Measurements from ENCODE around the gene MYOG. TPM values are rescaled to one million over a fixed set of nuclear protein-coding genes. Genes with fewer than 3 reads are reported as not detected.

Gene MYOG
- polyA plus RNA-seq, 3 donors = not detected

GRCh38 chr1:203091761-203092330 is 6.0 kb upstream of the MYOG start:
- H3K9ac ChIP-seq (ENCODE audit: insufficient read depth, low read length, poor library complexity, severe bottlenecking) = no peak overlapping the region
- Mint-ChIP-seq H3K4me1 (peaks cover 6% of the 10 kb centered on the region), H3K4me3 (no peak overlapping the region), H3K9me3 (peaks cover 19 to 34% (median 27%) of the 10 kb centered on the region in 7 donors), H3K27me3 (ENCODE audit: low read depth in 3 of 3) (peaks cover 14 to 25% (median 15%) of the 10 kb centered on the region in 3 donors), H3K36me3 (no peaks in the 10 kb centered on the region), H3K27ac (no peak overlapping the region)
- intact Hi-C loops (cut with micrococcal nuclease) = no loop called here
- no peak overlapping the region for H2AFZ ChIP-seq (ENCODE audit: insufficient read depth, low read depth, low read length, poor library complexity, severe bottlenecking)
- H4K20me1 ChIP-seq (ENCODE audit: insufficient read depth, low read length) = no peaks in the 10 kb centered on the region
- H3K9me3 ChIP-seq (replicated peaks in 1 of 2; ENCODE audit: control insufficient read depth in 1 of 2, insufficient read depth in 1 of 2, low read length in 2 of 2) = peaks cover 13 to 26% of the 10 kb centered on the region in 2 donors
- no peak overlapping the region for H3K4me2 ChIP-seq (replicated peaks; ENCODE audit: extremely low read depth, low read length, poor library complexity, severe bottlenecking)
- no peaks in the 10 kb centered on the region for H3K4me1 ChIP-seq (ENCODE audit: control insufficient read depth in 1 of 2, insufficient read depth in 2 of 2, low read length in 2 of 2)
- H3K27me3 ChIP-seq (ENCODE audit: control insufficient read depth in 2 of 2, insufficient read depth in 2 of 2, low read length in 2 of 2) = no peaks in the 10 kb centered on the region
- H3K79me2 ChIP-seq (ENCODE audit: insufficient read depth, low read length) = no peaks in the 10 kb centered on the region
- no peak for DNase-seq
- 100% methylated on average over 1 of the region's 6 CpGs for WGBS (ENCODE audit: insufficient coverage)
- no peaks in the 10 kb centered on the region for H3K36me3 ChIP-seq (replicated peaks in 1 of 2; ENCODE audit: control insufficient read depth in 1 of 2, insufficient read depth in 2 of 2, low read length in 2 of 2)
- no peak overlapping the region for H3K4me3 ChIP-seq (replicated peaks in 1 of 3; ENCODE audit: low read depth in 2 of 3, low read length in 3 of 3)
- no peak for TF ChIP-seq CTCF (IDR thresholded peaks at IDR 0.05)
- no peak overlapping the region for H3K27ac ChIP-seq (ENCODE audit: low read depth in 1 of 2, low read length in 2 of 2)

- intact Hi-C loops (cut with micrococcal nuclease) = no loop called here
- H3K79me2 ChIP-seq (ENCODE audit: insufficient read depth, low read length) = no peaks in the 10 kb centered on the region
- H3K4me1 ChIP-seq (ENCODE audit: control insufficient read depth in 1 of 2, insufficient read depth in 2 of 2, low read length in 2 of 2) = no peaks in the 10 kb centered on the region
- Mint-ChIP-seq H3K27ac (no peak overlapping the region), H3K4me3 (no peak overlapping the region), H3K9me3 (peaks cover 18 to 34% (median 26%) of the 10 kb centered on the region in 7 donors), H3K27me3 (ENCODE audit: low read depth in 3 of 3) (peaks cover 14 to 24% (median 15%) of the 10 kb centered on the region in 3 donors), H3K36me3 (no peaks in the 10 kb centered on the region), H3K4me1 (peaks cover 6% of the 10 kb centered on the region)
- no peak overlapping the region for H3K9ac ChIP-seq (ENCODE audit: insufficient read depth, low read length, poor library complexity, severe bottlenecking)
- H3K9me3 ChIP-seq (replicated peaks in 1 of 2; ENCODE audit: control insufficient read depth in 1 of 2, insufficient read depth in 1 of 2, low read length in 2 of 2) = peaks cover 9 to 25% of the 10 kb centered on the region in 2 donors
- no peak for DNase-seq
- no peaks in the 10 kb centered on the region for H3K36me3 ChIP-seq (replicated peaks in 1 of 2; ENCODE audit: control insufficient read depth in 1 of 2, insufficient read depth in 2 of 2, low read length in 2 of 2)
- H3K27me3 ChIP-seq (ENCODE audit: control insufficient read depth in 2 of 2, insufficient read depth in 2 of 2, low read length in 2 of 2) = no peaks in the 10 kb centered on the region
- no peak overlapping the region for H3K4me3 ChIP-seq (replicated peaks in 1 of 3; ENCODE audit: low read depth in 2 of 3, low read length in 3 of 3)
- 100% methylated on average over 3 of the region's 4 CpGs for WGBS (ENCODE audit: insufficient coverage)
- TF ChIP-seq CTCF (IDR thresholded peaks at IDR 0.05) = no peak
- H4K20me1 ChIP-seq (ENCODE audit: insufficient read depth, low read length) = no peaks in the 10 kb centered on the region
- H2AFZ ChIP-seq (ENCODE audit: insufficient read depth, low read depth, low read length, poor library complexity, severe bottlenecking) = no peak overlapping the region
- no peak overlapping the region for H3K4me2 ChIP-seq (replicated peaks; ENCODE audit: extremely low read depth, low read length, poor library complexity, severe bottlenecking)
- no peak overlapping the region for H3K27ac ChIP-seq (ENCODE audit: low read depth in 1 of 2, low read length in 2 of 2)
Measured at GRCh38 chr1:203091199-203091477, 5.3 kb upstream of the MYOG start.
